Epithelial cell of proximal tubule (primary cell): ENCODE measurements around the gene FAM107B. TPM values are rescaled to one million over a fixed set of nuclear protein-coding genes. Genes with fewer than 3 reads are reported as not detected.

ENCODE experiments used
- DNase-seq: peaks from one replicate; pipeline ENCODE4 v3.0.0-alpha.2; 2011; ENCODE audit warnings: low read depth
- H3K4me3 ChIP-seq: 2 replicates; pipeline ENCODE4 v1.5.1; 2011; ENCODE audit warnings: low read depth, mild to moderate bottlenecking, low read length
- CTCF ChIP-seq: conservative IDR thresholded peaks from 2 replicates; pipeline ENCODE4 v1.5.1; 2012; ENCODE audit warnings: low read depth, mild to moderate bottlenecking, low read length
- total RNA-seq: library from RNA; depleted of rRNA; stranded (reverse); fragments of >200 nt; gene quantifications from 2 replicates; pipeline ENCODE4 v1.2.3, GENCODE V29; 2015

FAM107B gene
- total RNA-seq, 1 donor from 2014 or later, result 46.0 TPM

- no peak for DNase-seq
- H3K4me3 ChIP-seq, result no peak overlapping the region
- TF ChIP-seq CTCF, result no peak
Measured at GRCh38 chr10:14588084-14588937, 186.4 kb downstream of the FAM107B start.

GRCh38 chr10:14587540-14588083, 187.1 kb downstream of the FAM107B start:
- H3K4me3 ChIP-seq, result no peak overlapping the region
- no peak for TF ChIP-seq CTCF
- no peak for DNase-seq

GRCh38 chr10:14586901-14587300, 187.8 kb downstream of the FAM107B start:
- H3K4me3 ChIP-seq, result no peak overlapping the region
- no peak for TF ChIP-seq CTCF
- DNase-seq, result no peak

- no peak overlapping the region for H3K4me3 ChIP-seq
- no peak for TF ChIP-seq CTCF
- DNase-seq, result no peak
Measured at GRCh38 chr10:14585287-14586193, 189.2 kb downstream of the FAM107B start.

- no peak overlapping the region for H3K4me3 ChIP-seq
- DNase-seq, result no peak
- no peak for TF ChIP-seq CTCF
Measured at GRCh38 chr10:14584661-14585060, 190.0 kb downstream of the FAM107B start.

GRCh38 chr10:14583967-14584366, 190.7 kb downstream of the FAM107B start:
- no peak for TF ChIP-seq CTCF
- no peak overlapping the region for H3K4me3 ChIP-seq

More at GRCh38 chr10:14583967-14584366, 190.7 kb downstream of the FAM107B start:
- no peak for DNase-seq
